Fibroblast of skin of left quadriceps (primary cell): ENCODE data around the gene C16orf96.
A peak's percentile ranks its signal among the peaks of the same experiment; 100 is the strongest.

Source experiments
- DNase-seq, 2 experiments: peaks; one replicate each; pipeline ENCODE4 v3.0.0-alpha.2; 2013; ENCODE audit warnings: low read depth in 2 of 2

C16orf96 gene

GRCh38 chr16:4556112-4556511, at the start of gene C16orf96:
TSS of gene C16orf96 (plus strand) at chr16:4556340. CDS start at chr16:4556490, 150 bp downstream.
- DNase-seq = no peak

DNA sequence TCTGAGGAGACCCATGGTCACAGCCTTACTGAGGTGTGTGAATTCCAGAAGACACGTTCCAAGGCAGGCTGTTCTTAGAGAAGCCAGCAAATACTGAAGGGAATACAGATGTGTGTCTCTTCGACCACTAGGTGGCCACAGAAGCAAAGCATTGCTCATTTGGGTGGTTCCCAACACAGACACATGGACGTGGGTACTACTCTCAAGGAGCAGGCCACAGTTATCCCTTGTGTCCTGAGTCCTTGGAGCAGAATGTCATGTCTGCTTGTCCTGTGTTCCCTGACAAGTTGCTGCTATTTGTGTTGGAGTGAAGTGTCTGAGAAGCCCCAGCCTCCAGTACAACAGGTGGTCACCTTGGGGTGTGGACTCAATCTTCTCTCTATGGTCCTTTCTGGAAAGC, 49.7 kb upstream of the C16orf96 start:
- DNase-seq = peak; percentile 44 to 51

GRCh38 chr16:4507588-4508345, 48.4 kb upstream of the C16orf96 start:
- DNase-seq = no peak

GRCh38 chr16:4508806-4509205, 47.3 kb upstream of the C16orf96 start:
- DNase-seq = no peak

DNA sequence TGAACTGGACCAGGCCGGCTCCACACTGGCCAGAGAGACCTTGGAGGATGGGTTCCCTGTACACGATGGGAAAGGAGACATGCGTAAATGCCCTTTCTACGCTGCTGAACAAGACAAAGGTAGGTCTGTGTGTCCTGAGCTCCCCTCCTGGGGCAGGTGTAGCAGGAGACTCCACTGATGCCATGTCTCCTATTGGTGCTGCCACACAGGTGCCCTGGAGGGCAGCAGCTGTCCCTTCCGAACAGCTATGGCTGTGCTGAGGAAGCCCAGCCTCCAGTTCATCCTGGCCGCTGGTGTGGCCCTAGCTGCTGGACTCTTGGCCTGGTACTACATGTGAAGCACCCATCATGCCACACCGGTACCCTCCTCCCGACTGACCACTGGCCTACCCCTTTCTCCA, 46.7 kb upstream of the C16orf96 start:
- no peak for DNase-seq

DNA sequence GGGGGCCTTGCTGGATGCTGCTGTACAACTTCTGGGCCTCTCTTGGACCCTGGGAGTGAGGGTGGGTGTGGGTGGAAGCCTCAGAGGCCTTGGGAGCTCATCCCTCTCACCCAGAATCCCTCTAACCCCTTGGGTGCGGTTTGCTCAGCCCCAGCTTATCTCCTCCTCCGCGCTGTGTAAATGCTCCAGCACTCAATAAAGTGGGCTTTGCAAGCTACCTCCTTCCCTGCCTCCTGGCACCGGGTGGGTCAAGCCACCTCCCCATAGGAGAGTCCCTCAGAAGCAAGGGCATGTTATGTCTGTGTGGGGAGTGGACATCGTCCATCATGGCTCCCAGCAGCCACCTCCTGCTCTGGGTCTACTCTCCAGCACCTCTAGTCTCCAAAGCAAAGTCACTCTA, 46.0 kb upstream of the C16orf96 start:
- no peak for DNase-seq

- DNase-seq = no peak
Measured at GRCh38 chr16:4510747-4511426, 45.3 kb upstream of the C16orf96 start.

DNA sequence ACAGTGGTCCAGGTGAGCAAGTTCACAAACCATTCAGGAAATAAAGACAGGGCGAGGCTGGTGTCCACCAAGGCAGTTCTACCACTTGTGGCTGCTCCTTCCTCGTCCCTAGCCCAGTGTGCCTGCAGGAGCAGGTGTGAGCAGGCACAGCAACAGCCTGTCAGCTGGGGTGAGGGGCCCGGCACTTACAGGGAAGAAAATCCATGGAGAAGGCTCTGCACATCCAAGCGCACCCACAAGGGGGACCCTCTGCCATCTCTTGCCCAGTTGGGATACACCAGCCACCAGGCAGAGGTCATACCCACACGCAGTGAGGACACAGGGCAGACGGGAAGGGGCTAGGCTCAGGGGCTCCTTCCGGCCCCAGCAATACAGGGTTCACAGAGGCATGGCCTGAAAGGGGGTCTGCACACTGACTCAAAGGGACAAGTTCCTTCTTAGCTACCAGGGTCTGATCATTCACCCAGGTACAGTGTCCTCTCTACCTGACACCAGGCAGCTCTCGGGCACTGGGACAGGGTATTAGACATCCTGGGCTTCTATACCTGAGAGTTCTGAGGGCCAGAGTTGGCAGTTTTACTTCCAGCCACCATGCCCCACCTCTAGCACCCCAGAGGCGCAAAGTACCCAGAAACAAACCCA, 44.6 kb upstream of the C16orf96 start:
- DNase-seq = no peak

- DNase-seq = no peak
Measured at GRCh38 chr16:4512473-4512872, 43.7 kb upstream of the C16orf96 start.

- DNase-seq = no peak
Measured at GRCh38 chr16:4513086-4513860, 42.9 kb upstream of the C16orf96 start.

DNA sequence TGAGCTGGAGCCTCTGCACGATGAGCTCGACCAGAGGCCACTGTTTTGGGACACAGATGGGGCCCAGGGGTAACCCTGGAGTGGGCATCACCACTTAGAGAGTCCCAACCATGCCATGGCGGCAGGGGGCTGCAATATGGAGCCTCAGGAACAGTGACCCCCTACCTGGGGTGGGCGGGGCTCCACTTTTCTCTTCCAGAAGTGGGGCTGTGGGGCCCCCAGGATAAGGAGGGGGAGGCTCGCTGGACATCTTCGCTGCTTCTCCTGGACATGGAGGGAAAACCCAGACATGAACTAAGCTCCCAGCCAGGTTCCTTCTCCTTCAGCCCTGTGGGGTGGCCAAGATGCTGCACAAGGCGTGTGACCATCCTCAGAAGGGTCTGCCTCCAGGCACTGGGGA, 42.3 kb upstream of the C16orf96 start:
- DNase-seq = no peak

- no peak for DNase-seq
Measured at GRCh38 chr16:4514606-4515005, 41.5 kb upstream of the C16orf96 start.

- no peak for DNase-seq
Measured at GRCh38 chr16:4515611-4516233, 40.4 kb upstream of the C16orf96 start.

GRCh38 chr16:4517812-4518680, 38.1 kb upstream of the C16orf96 start:
- DNase-seq = no peak

- no peak for DNase-seq
Measured at GRCh38 chr16:4519274-4520058, 36.7 kb upstream of the C16orf96 start.

- DNase-seq = no peak
Measured at GRCh38 chr16:4520913-4521312, 35.2 kb upstream of the C16orf96 start.

- no peak for DNase-seq
Measured at GRCh38 chr16:4522051-4522581, 34.0 kb upstream of the C16orf96 start.

- DNase-seq = no peak
Measured at GRCh38 chr16:4523686-4524085, 32.5 kb upstream of the C16orf96 start.

DNA sequence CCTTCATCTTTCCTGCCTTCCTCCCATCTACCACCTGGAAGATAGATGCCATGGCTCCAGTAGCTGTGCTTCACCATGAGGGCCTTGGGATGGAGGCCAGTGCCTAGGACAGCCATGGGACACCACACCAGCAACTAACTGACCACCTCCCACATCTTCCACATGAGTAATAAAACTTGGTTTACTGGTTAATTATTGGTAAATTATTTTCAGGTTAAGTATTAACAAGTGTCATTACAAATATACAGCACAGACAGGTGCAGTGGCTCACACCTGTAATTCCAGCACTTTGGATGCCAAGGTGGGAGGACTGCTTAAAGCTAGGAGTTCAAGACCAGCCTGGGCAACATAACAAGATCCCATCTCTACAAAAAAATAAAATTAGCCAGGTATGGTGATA, 31.6 kb upstream of the C16orf96 start:
- no peak for DNase-seq

DNA sequence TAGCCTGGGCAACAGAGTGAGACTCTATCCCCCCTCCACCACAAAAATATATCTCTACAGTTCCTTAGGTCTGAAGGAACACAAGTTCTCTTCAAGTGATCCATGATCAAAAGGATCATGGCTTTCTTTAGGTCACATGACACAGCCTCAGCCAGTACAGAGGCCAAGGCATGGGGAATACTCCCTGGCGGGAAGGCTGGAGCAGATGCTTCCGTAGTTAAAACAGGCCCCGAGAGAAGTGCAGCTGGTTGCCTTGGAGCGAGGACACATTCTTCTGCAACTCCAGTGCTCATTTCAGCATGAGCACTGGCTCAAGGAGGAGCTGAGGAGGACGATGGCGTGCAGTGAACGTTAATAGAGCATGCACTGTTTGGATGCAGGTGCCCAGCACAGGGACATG, 31.1 kb upstream of the C16orf96 start:
- no peak for DNase-seq
